ENCODE data around the gene IL17REL.

DNA sequence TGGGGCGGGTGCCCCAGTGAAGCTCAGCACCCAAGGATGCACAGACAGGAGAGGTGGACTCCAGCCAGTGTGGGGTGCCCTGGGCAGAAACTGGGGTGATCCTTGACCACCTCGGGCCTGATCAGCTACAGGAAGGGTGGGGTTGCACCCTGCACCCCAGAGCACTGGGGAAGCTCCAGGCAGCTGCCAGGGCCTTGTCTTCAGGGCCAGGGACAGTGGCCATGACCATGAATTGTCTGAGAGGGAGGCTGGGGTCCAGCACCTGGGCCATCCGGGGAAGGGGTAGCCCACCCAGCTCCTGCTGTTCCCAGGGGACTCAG is 17.6 kb downstream of the IL17REL start:
- TF ChIP-seq CTCF (IDR thresholded peaks at IDR 0.05; ENCODE audit: insufficient read depth, low read length) (no peak), SPI1 (IDR thresholded peaks at IDR 0.05; ENCODE audit: borderline replicate concordance, low read depth) (no peak), POLR2AphosphoS5 (IDR thresholded peaks at IDR 0.05; ENCODE audit: low read depth) (no peak), GABPA (IDR thresholded peaks at IDR 0.05; ENCODE audit: low read depth) (no peak)
- TF ChIP-seq, protein P1, sequence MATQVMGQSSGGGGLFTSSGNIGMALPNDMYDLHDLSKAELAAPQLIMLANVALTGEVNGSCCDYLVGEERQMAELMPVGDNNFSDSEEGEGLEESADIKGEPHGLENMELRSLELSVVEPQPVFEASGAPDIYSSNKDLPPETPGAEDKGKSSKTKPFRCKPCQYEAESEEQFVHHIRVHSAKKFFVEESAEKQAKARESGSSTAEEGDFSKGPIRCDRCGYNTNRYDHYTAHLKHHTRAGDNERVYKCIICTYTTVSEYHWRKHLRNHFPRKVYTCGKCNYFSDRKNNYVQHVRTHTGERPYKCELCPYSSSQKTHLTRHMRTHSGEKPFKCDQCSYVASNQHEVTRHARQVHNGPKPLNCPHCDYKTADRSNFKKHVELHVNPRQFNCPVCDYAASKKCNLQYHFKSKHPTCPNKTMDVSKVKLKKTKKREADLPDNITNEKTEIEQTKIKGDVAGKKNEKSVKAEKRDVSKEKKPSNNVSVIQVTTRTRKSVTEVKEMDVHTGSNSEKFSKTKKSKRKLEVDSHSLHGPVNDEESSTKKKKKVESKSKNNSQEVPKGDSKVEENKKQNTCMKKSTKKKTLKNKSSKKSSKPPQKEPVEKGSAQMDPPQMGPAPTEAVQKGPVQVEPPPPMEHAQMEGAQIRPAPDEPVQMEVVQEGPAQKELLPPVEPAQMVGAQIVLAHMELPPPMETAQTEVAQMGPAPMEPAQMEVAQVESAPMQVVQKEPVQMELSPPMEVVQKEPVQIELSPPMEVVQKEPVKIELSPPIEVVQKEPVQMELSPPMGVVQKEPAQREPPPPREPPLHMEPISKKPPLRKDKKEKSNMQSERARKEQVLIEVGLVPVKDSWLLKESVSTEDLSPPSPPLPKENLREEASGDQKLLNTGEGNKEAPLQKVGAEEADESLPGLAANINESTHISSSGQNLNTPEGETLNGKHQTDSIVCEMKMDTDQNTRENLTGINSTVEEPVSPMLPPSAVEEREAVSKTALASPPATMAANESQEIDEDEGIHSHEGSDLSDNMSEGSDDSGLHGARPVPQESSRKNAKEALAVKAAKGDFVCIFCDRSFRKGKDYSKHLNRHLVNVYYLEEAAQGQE (IDR thresholded peaks at IDR 0.05; ENCODE audit: insufficient replicate concordance, low read depth), result no peak

Measured in HL-60 (cell line).